ENCODE data around the gene KRTAP10-5. TPM values are rescaled to one million over a fixed set of nuclear protein-coding genes. Genes with fewer than 3 reads are reported as not detected.
"Not testable (repeated sequence)": the region's sequence is repeated elsewhere in the genome, so short reads cannot be mapped to it uniquely, and the experiment has no call there.

Gene KRTAP10-5
- total RNA-seq, 4 donors from 2014 or later: not detected

- no peak for TF ChIP-seq POLR2AphosphoS5 (IDR thresholded peaks at IDR 0.05)
- no peak for TF ChIP-seq POLR2A (IDR thresholded peaks at IDR 0.05; ENCODE audit: low read depth)
- TF ChIP-seq CTCF (IDR thresholded peaks at IDR 0.05): no peak
- TF ChIP-seq EP300 (IDR thresholded peaks at IDR 0.05): no peak
- peaks cover 0 to 8% (median 5%) of the 10 kb centered on the region in 4 donors for H3K9me3 ChIP-seq
- H3K36me3 ChIP-seq: no peaks in the 10 kb centered on the region
- H3K27ac ChIP-seq (replicated peaks in 1 of 4): no peak overlapping the region
- H3K27me3 ChIP-seq: peaks cover 0 to 52% (median 0%) of the 10 kb centered on the region in 4 donors
- no peaks in the 10 kb centered on the region for H3K4me1 ChIP-seq
- intact Hi-C loops (cut with DNase I): no loop called here
- H3K4me3 ChIP-seq: no peak overlapping the region
- DNase-seq (ENCODE audit: extremely low spot score): peak; percentile 70
- WGBS: 36% methylated on average over 6 of the region's 17 CpGs
Observed at GRCh38 chr21:44603109-44603875, 22.9 kb upstream of the KRTAP10-5 start.

- peaks cover 0 to 57% (median 0%) of the 10 kb centered on the region in 4 donors for H3K27me3 ChIP-seq
- no peaks in the 10 kb centered on the region for H3K36me3 ChIP-seq
- TF ChIP-seq POLR2A (IDR thresholded peaks at IDR 0.05; ENCODE audit: low read depth) (no peak), POLR2AphosphoS5 (IDR thresholded peaks at IDR 0.05) (no peak), EP300 (IDR thresholded peaks at IDR 0.05) (no peak), CTCF (IDR thresholded peaks at IDR 0.05) (no peak)
- no peaks in the 10 kb centered on the region for H3K4me1 ChIP-seq
- intact Hi-C loops (cut with DNase I): no loop called here
- DNase-seq (ENCODE audit: extremely low spot score): no peak
- H3K4me3 ChIP-seq: no peak overlapping the region
- peaks cover 0 to 8% (median 5%) of the 10 kb centered on the region in 4 donors for H3K9me3 ChIP-seq
- no peak overlapping the region for H3K27ac ChIP-seq (replicated peaks in 1 of 4)
- 90% methylated on average over 2 of the region's 21 CpGs for WGBS
Observed at GRCh38 chr21:44602463-44602850, 22.1 kb upstream of the KRTAP10-5 start.

- 80% methylated on average over 19 of the region's 23 CpGs for WGBS
- intact Hi-C loops (cut with DNase I): no loop called here
- peak; percentile 75 for DNase-seq (ENCODE audit: extremely low spot score)
Observed at GRCh38 chr21:44601596-44602462, 21.4 kb upstream of the KRTAP10-5 start.

GRCh38 chr21:44601091-44601490 is 20.7 kb upstream of the KRTAP10-5 start:
- intact Hi-C loops (cut with DNase I); H3K4me3 ChIP-seq; H3K4me1 ChIP-seq; DNase-seq (ENCODE audit: extremely low spot score); H3K27ac ChIP-seq (replicated peaks in 1 of 4); H3K36me3 ChIP-seq; H3K9me3 ChIP-seq: not testable (repeated sequence)
- 80% methylated on average over 1 of the region's 10 CpGs for WGBS
- H3K27me3 ChIP-seq: peaks cover 0 to 53% (median 0%) of the 10 kb centered on the region in 4 donors

More at GRCh38 chr21:44601596-44602462, 21.4 kb upstream of the KRTAP10-5 start:
- no peaks in the 10 kb centered on the region for H3K4me1 ChIP-seq
- TF ChIP-seq EP300 (IDR thresholded peaks at IDR 0.05): no peak
- no peak for TF ChIP-seq CTCF (IDR thresholded peaks at IDR 0.05)
- no peak for TF ChIP-seq POLR2AphosphoS5 (IDR thresholded peaks at IDR 0.05)
- TF ChIP-seq POLR2A (IDR thresholded peaks at IDR 0.05; ENCODE audit: low read depth): no peak
- no peak overlapping the region for H3K4me3 ChIP-seq
- H3K27me3 ChIP-seq: peaks cover 0 to 57% (median 0%) of the 10 kb centered on the region in 4 donors
- no peak overlapping the region for H3K27ac ChIP-seq (replicated peaks in 1 of 4)
- H3K36me3 ChIP-seq: no peaks in the 10 kb centered on the region
- H3K9me3 ChIP-seq: peaks cover 0 to 8% (median 5%) of the 10 kb centered on the region in 4 donors

GRCh38 chr21:44600118-44600978 is 19.9 kb upstream of the KRTAP10-5 start, which contains the start of gene KRTAP10-7:
Gene KRTAP10-7, plus strand, starts transcription at chr21:44600597. Its CDS starts 25 bp downstream, at chr21:44600622.
- H3K27me3 ChIP-seq: peaks cover 0 to 53% (median 0%) of the 10 kb centered on the region in 4 donors
- H3K4me1 ChIP-seq; H3K27ac ChIP-seq (replicated peaks in 1 of 4); H3K36me3 ChIP-seq; intact Hi-C loops (cut with DNase I); H3K9me3 ChIP-seq; H3K4me3 ChIP-seq: not testable (repeated sequence)
- WGBS: 67% methylated on average over 15 of the region's 23 CpGs
- DNase-seq (ENCODE audit: extremely low spot score): peak; percentile 55
